GM23248 (cell line): ENCODE results near the gene PRSS8. TPM values are rescaled to one million over a fixed set of nuclear protein-coding genes. Genes with fewer than 3 reads are reported as not detected.
"Not testable (repeated sequence)": the region's sequence is repeated elsewhere in the genome, so short reads cannot be mapped to it uniquely, and the experiment has no call there.

Experiments used
- DNase-seq: peaks from one replicate; pipeline ENCODE4 v3.0.0-alpha.2; 2015
- H2AFZ ChIP-seq: fragments of 200-600 bp; sonication (generic); 2 replicates; pipeline ENCODE4 v1.6.1; 2016; ENCODE audit warnings: antibody characterized with exemption
- H3F3A ChIP-seq: fragments of 200-600 bp; sonication (generic); 2 replicates; pipeline ENCODE4 v1.6.1; 2016; ENCODE audit warnings: mild to moderate bottlenecking, antibody characterized with exemption, mixed run types; ENCODE audit not compliant: insufficient read depth
- H3K27ac ChIP-seq: fragments of 200-600 bp; sonication (generic); 2 replicates; pipeline ENCODE4 v1.5.1; 2016; ENCODE audit warnings: mild to moderate bottlenecking
- H3K27me3 ChIP-seq: fragments of 200-600 bp; sonication (generic); replicated peaks from 2 replicates; pipeline ENCODE4 v1.6.1; 2016; ENCODE audit warnings: mild to moderate bottlenecking; ENCODE audit not compliant: insufficient read depth
- H3K36me3 ChIP-seq: fragments of 200-600 bp; sonication (generic); 2 replicates; pipeline ENCODE4 v1.6.1; 2016; ENCODE audit warnings: low read depth, mild to moderate bottlenecking
- H3K4me1 ChIP-seq: fragments of 200-600 bp; sonication (generic); 2 replicates; pipeline ENCODE4 v1.6.1; 2016; ENCODE audit warnings: mild to moderate bottlenecking; ENCODE audit not compliant: insufficient read depth
- H3K4me2 ChIP-seq: fragments of 200-600 bp; sonication (generic); one replicate; pipeline ENCODE4 v1.6.1; 2016; ENCODE audit warnings: mild to moderate bottlenecking; ENCODE audit not compliant: unreplicated experiment
- H3K4me3 ChIP-seq: fragments of 200-600 bp; sonication (generic); 2 replicates; pipeline ENCODE4 v1.5.1; 2016; ENCODE audit warnings: mild to moderate bottlenecking
- H3K79me2 ChIP-seq: fragments of 200-600 bp; sonication (generic); 2 replicates; pipeline ENCODE4 v1.6.1; 2016; ENCODE audit warnings: mild to moderate bottlenecking; ENCODE audit not compliant: insufficient read depth
- H3K9ac ChIP-seq: fragments of 200-600 bp; sonication (generic); 2 replicates; pipeline ENCODE4 v1.6.1; 2016; ENCODE audit warnings: mild to moderate bottlenecking
- H3K9me2 ChIP-seq: fragments of 200-600 bp; sonication (generic); 2 replicates; pipeline ENCODE4 v1.6.1; 2016; ENCODE audit warnings: mixed run types, mild to moderate bottlenecking, moderate library complexity; ENCODE audit not compliant: insufficient read depth
- H3K9me3 ChIP-seq: fragments of 200-600 bp; sonication (generic); one replicate; pipeline ENCODE4 v1.6.1; 2017; ENCODE audit warnings: low read depth
- H4K20me1 ChIP-seq: fragments of 200-600 bp; sonication (generic); 2 replicates; pipeline ENCODE4 v1.6.0; 2016; ENCODE audit not compliant: insufficient read depth
- EZH2 ChIP-seq: fragments of 200-600 bp; sonication (generic); IDR thresholded peaks from 2 replicates; pipeline ENCODE4 v1.6.1; 2018; ENCODE audit warnings: antibody characterized with exemption, mild to moderate bottlenecking; ENCODE audit not compliant: insufficient read depth, poor library complexity, severe bottlenecking
- EZH2phosphoT487 ChIP-seq: fragments of 200-600 bp; sonication (generic); IDR thresholded peaks from 2 replicates; pipeline ENCODE4 v1.6.1; 2018; ENCODE audit warnings: antibody characterized with exemption, moderate library complexity, mild to moderate bottlenecking, low read depth; ENCODE audit not compliant: insufficient read depth
- WGBS, 2 experiments: methylation state at CpG; one replicate each; pipeline ENCODE4 v1.1.6; 2015 to 2017; ENCODE audit warnings: low lambda C conversion rate in 2 of 2, low coverage in 1 of 2; ENCODE audit errors: missing lambda C conversion rate in 2 of 2; 5-methylcytosine and 5-hydroxymethylcytosine counted together
- in situ Hi-C: fragments of 300-500 bp; cut with MboI; formaldehyde crosslinking; loops from 2 replicates; pipeline ENCODE4 v1.15.0; 2020
- polyA plus RNA-seq: library from polyadenylated mRNA; unstranded; fragments of >200 nt; fragmentation: Nextera tagmentation; extraction: Ambion mirVana; gene quantifications from 2 replicates; pipeline ENCODE4 v1.2.1, GENCODE V29; 2016
- total RNA-seq: library from RNA; depleted of rRNA; stranded (reverse); fragments of >200 nt; shearing (Covaris generic); gene quantifications from 2 replicates; pipeline ENCODE4 v1.2.3, GENCODE V29; 2014

PRSS8 gene
- total and polyA plus RNA-seq, 2 experiments from 2014 or later = not detected

DNA sequence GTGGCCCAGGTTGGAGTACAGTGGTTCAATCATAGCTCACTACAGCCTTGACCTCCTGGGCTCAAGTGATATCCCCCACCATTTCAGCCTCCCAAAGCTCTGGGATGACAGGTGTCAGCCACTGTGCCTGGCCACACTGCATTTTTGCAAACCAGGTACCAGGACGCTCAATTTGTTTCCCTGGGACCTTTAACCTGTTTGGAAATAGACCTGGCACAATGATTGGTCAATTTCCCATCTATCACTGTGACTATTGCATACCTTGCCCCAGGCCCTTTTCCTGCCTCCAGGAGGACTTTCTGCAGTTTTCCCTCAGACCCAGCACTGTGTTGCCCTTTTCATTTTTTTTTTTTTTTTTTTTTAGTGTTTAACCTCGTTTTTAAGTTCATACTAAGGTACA is 33.3 kb upstream of the PRSS8 start:
- Histone ChIP-seq H3K79me2 (no peaks in the 10 kb centered on the region), H3K9ac (no peak overlapping the region), H3K9me2 (no peaks in the 10 kb centered on the region), H3K4me1 (no peaks in the 10 kb centered on the region), H4K20me1 (no peaks in the 10 kb centered on the region), H3K27me3 (no peaks in the 10 kb centered on the region), H3K36me3 (no peaks in the 10 kb centered on the region), H3K4me3 (no peak overlapping the region), H3K4me2 (no peak overlapping the region), H3K9me3 (no peaks in the 10 kb centered on the region), H3K27ac (no peak overlapping the region), H2AFZ (no peak overlapping the region), H3F3A (no peaks in the 10 kb centered on the region)
- no peak for DNase-seq
- in situ Hi-C loops = no loop called here
- TF ChIP-seq EZH2 = no peak
- TF ChIP-seq EZH2phosphoT487 = no peak
- 10 to 13% methylated on average over 2 of the region's 2 CpGs for WGBS, 2 experiments

GRCh38 chr16:31167315-31167714 is 31.8 kb upstream of the PRSS8 start:
- DNase-seq = no peak
- Histone ChIP-seq H3K79me2 (no peaks in the 10 kb centered on the region), H3F3A (no peaks in the 10 kb centered on the region), H3K9ac (no peak overlapping the region), H3K4me2 (no peak overlapping the region), H2AFZ (no peak overlapping the region), H4K20me1 (no peaks in the 10 kb centered on the region), H3K9me2 (no peaks in the 10 kb centered on the region), H3K27ac (no peak overlapping the region), H3K36me3 (no peaks in the 10 kb centered on the region), H3K4me3 (no peak overlapping the region), H3K27me3 (no peaks in the 10 kb centered on the region), H3K9me3 (no peaks in the 10 kb centered on the region), H3K4me1 (no peaks in the 10 kb centered on the region)
- in situ Hi-C loops = no loop called here
- no peak for TF ChIP-seq EZH2
- TF ChIP-seq EZH2phosphoT487 = no peak
- 81 to 85% methylated on average over 8 of the region's 8 CpGs for WGBS, 2 experiments

DNA sequence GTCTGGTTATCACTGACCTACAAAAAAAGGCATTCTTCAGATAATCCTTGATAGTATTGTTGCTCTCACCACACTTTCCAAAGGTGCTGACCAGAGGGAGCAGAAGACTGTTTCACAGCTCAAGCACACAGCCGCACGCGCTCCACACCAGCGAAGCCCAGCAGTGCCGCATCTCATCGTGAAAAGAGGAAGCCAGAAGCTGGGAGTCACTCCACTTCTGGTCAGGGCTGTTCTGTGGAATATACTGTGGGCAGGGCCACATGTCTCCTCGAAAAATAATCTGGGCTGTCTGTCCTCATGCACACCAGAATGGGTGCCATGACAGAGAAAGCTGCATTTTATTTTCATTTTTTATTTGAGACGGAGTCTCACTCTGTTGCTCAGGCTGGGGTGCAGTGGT is 21.6 kb upstream of the PRSS8 start:
- Histone ChIP-seq H3K4me3 (peak overlapping the region; percentile 28; the same call in 1 of the 2 replicates), H3K9me2 (no peaks in the 10 kb centered on the region), H3K9ac (no peak overlapping the region), H3K9me3 (no peaks in the 10 kb centered on the region), H3K27me3 (no peaks in the 10 kb centered on the region), H2AFZ (peak overlapping the region; percentile 70; the same call in 1 of the 2 replicates), H3K79me2 (no peaks in the 10 kb centered on the region), H3F3A (no peaks in the 10 kb centered on the region), H4K20me1 (no peaks in the 10 kb centered on the region), H3K36me3 (no peaks in the 10 kb centered on the region), H3K4me1 (no peaks in the 10 kb centered on the region), H3K4me2 (peak overlapping the region; percentile 43), H3K27ac (no peak overlapping the region)
- TF ChIP-seq EZH2phosphoT487 (no peak), EZH2 (no peak)
- 6 to 7% methylated on average over 8 of the region's 8 CpGs for WGBS, 2 experiments
- in situ Hi-C loops = no loop called here
- DNase-seq = peak; percentile 40

- H2AFZ ChIP-seq, H3K27ac ChIP-seq, H3K9me2 ChIP-seq, DNase-seq, H3K79me2 ChIP-seq, H3K4me1 ChIP-seq, in situ Hi-C loops, H3K4me3 ChIP-seq, H3K9ac ChIP-seq, H3K4me2 ChIP-seq, H3K36me3 ChIP-seq, H3K9me3 ChIP-seq, H4K20me1 ChIP-seq, H3F3A ChIP-seq: not testable (repeated sequence)
- 75 to 76% methylated on average over 6 of the region's 6 CpGs for WGBS, 2 experiments
- peaks cover 24% of the 10 kb centered on the region for H3K27me3 ChIP-seq
These were observed 15.4 kb upstream of the PRSS8 start for GRCh38 chr16:31150976-31151375.
